A673 (cell line): Measurements from ENCODE around the gene PLPPR3. TPM values are rescaled to one million over a fixed set of nuclear protein-coding genes. Genes with fewer than 3 reads are reported as not detected.

Experiments used
- BruUV-seq: library from RNA; stranded (reverse); fragments of 400-500 nt; replicated peaks from 2 replicates; lab custom pipeline; 2021; lab: Mats Ljungman, UMichigan
- CTCF ChIA-PET: fragments of 300-600 bp; sonication (Branson Sonifier 250); formaldehyde crosslinking; loops from one replicate; lab custom pipeline; 2022; ENCODE audit warnings: antibody characterized with exemption; lab: Charles Lee
- POLR2A ChIA-PET: fragments of 300-600 bp; sonication (Branson Sonifier 250); formaldehyde crosslinking; loops from one replicate; lab custom pipeline; 2022; ENCODE audit warnings: antibody characterized with exemption; ENCODE audit not compliant: low non-redundant PET; lab: Charles Lee
- DNase-seq: peaks from one replicate; pipeline ENCODE4 v3.0.0-alpha.2; 2015; ENCODE audit warnings: low spot score
- H3K27ac ChIP-seq: fragments of 200-600 bp; sonication (generic); 2 replicates; pipeline ENCODE4 v1.5.1; 2016; ENCODE audit warnings: mixed run types, low read depth, mild to moderate bottlenecking, mixed read lengths, antibody characterized with exemption, low read length; ENCODE audit not compliant: poor library complexity, severe bottlenecking
- H3K27me3 ChIP-seq: fragments of 200-600 bp; sonication (generic); replicated peaks from 2 replicates; pipeline ENCODE4 v1.6.1; 2017; ENCODE audit warnings: mixed run types, low read depth, mild to moderate bottlenecking, mixed read lengths, antibody characterized with exemption, low read length; ENCODE audit not compliant: insufficient read depth, poor library complexity
- H3K36me3 ChIP-seq: fragments of 200-600 bp; sonication (generic); 2 replicates; pipeline ENCODE4 v1.6.1; 2016; ENCODE audit warnings: mixed run types, mild to moderate bottlenecking, mixed read lengths, antibody characterized with exemption, low read length; ENCODE audit not compliant: insufficient read depth, poor library complexity, severe bottlenecking
- H3K4me1 ChIP-seq: fragments of 200-600 bp; sonication (generic); 2 replicates; pipeline ENCODE4 v1.6.1; 2017; ENCODE audit warnings: mixed run types, mild to moderate bottlenecking, mixed read lengths, antibody characterized with exemption, low read length; ENCODE audit not compliant: insufficient read depth, poor library complexity, severe bottlenecking
- H3K4me3 ChIP-seq: fragments of 200-600 bp; sonication (generic); 2 replicates; pipeline ENCODE4 v1.5.1; 2016; ENCODE audit warnings: low read depth, mixed run types, mild to moderate bottlenecking, mixed read lengths, low read length; ENCODE audit not compliant: poor library complexity, severe bottlenecking
- H3K9me3 ChIP-seq: fragments of 200-600 bp; sonication (generic); 2 replicates; pipeline ENCODE4 v1.6.1; 2016; ENCODE audit warnings: mixed run types, low read depth, mild to moderate bottlenecking, mixed read lengths, antibody characterized with exemption, low read length; ENCODE audit not compliant: poor library complexity, severe bottlenecking
- CTCF ChIP-seq: fragments of 300-800, 200-600 bp; sonication (generic); conservative IDR thresholded peaks from 2 replicates; pipeline ENCODE4 v1.5.1; 2017; ENCODE audit warnings: low read depth, mild to moderate bottlenecking, antibody characterized with exemption, low read length, moderate library complexity, mixed read lengths
- EZH2 ChIP-seq: fragments of 200-600 bp; sonication (generic); IDR thresholded peaks from 2 replicates; pipeline ENCODE4 v1.6.1; 2017; ENCODE audit warnings: borderline replicate concordance, low read depth, mild to moderate bottlenecking, mixed read lengths, antibody characterized with exemption, low read length; ENCODE audit not compliant: poor library complexity, severe bottlenecking
- intact Hi-C: fragments of 100-400 bp; cut with micrococcal nuclease; formaldehyde crosslinking; loops from one replicate; pipeline ENCODE4 v1.10.0; 2022; ENCODE audit not compliant: unreplicated experiment
- total RNA-seq: library from RNA; stranded (reverse); gene quantifications from 2 replicates; pipeline ENCODE4 v1.2.3, GENCODE V29; 2021

The PLPPR3 gene
- total RNA-seq, 1 experiment from 2014 or later = 13.3 TPM

GRCh38 chr19:845707-846521, 24.2 kb upstream of the PLPPR3 start:
- TF ChIP-seq EZH2 (no peak), CTCF (no peak)
- H3K27me3 ChIP-seq = peaks cover 7% of the 10 kb centered on the region
- H3K27ac ChIP-seq = no peak overlapping the region
- no peak overlapping the region for H3K4me3 ChIP-seq
- POLR2A ChIA-PET = no interaction called here
- DNase-seq = no peak
- H3K9me3 ChIP-seq = no peaks in the 10 kb centered on the region
- CTCF ChIA-PET = no interaction called here
- peaks cover 8% of the 10 kb centered on the region for H3K4me1 ChIP-seq
- intact Hi-C loops = no loop called here
- no TSS peak for BruUV-seq
- no peaks in the 10 kb centered on the region for H3K36me3 ChIP-seq

GRCh38 chr19:844546-844971, 22.8 kb upstream of the PLPPR3 start:
- no peak for DNase-seq
- Histone ChIP-seq H3K9me3 (no peaks in the 10 kb centered on the region), H3K27ac (no peak overlapping the region), H3K4me3 (no peak overlapping the region), H3K36me3 (no peaks in the 10 kb centered on the region), H3K27me3 (peaks cover 7% of the 10 kb centered on the region), H3K4me1 (peaks cover 10% of the 10 kb centered on the region)
- intact Hi-C loops = no loop called here
- CTCF ChIA-PET = no interaction called here
- POLR2A ChIA-PET = no interaction called here
- TF ChIP-seq CTCF = no peak
- TF ChIP-seq EZH2 = no peak
- BruUV-seq = no TSS peak

GRCh38 chr19:843836-844545, 22.2 kb upstream of the PLPPR3 start:
- no peak overlapping the region for H3K27ac ChIP-seq
- DNase-seq = no peak
- peaks cover 7% of the 10 kb centered on the region for H3K27me3 ChIP-seq
- BruUV-seq = no TSS peak
- intact Hi-C loops = no loop called here
- TF ChIP-seq CTCF = no peak
- TF ChIP-seq EZH2 = no peak
- ChIA-PET POLR2A (interaction anchor here (0.6 kb wide), 1 partner anchor 69 kb away, joined by 4 read pairs; the partner anchor contains the start of gene R3HDM4), CTCF (no interaction called here)
- H3K4me1 ChIP-seq = peaks cover 15% of the 10 kb centered on the region
- no peaks in the 10 kb centered on the region for H3K36me3 ChIP-seq
- no peaks in the 10 kb centered on the region for H3K9me3 ChIP-seq
- peak overlapping the region; percentile 33 for H3K4me3 ChIP-seq
